Measurements from ENCODE around the gene CFAP70. TPM values are rescaled to one million over a fixed set of nuclear protein-coding genes. Genes with fewer than 3 reads are reported as not detected.

Gene CFAP70
- total RNA-seq, 4 donors from 2014 or later: 0.37 to 2.7 (median 1.6) TPM

GRCh38 chr10:73376679-73377078, 18.0 kb upstream of the CFAP70 start:
- intact Hi-C loops (cut with DNase I; ENCODE audit: low total_unique reads) (no loop called here), in situ Hi-C loops (cut with MboI; ENCODE audit: low pct_ligation_motif_present in 1 of 4, low pct_unique_long_range_greater_than_20kb in 1 of 4, low sequenced_read_pairs in 3 of 4) (no loop called here)
- no peak for DNase-seq
- TF ChIP-seq CTCF (IDR thresholded peaks at IDR 0.05) (no peak), POLR2A (IDR thresholded peaks at IDR 0.05) (no peak), POLR2AphosphoS5 (IDR thresholded peaks at IDR 0.05) (no peak), EP300 (IDR thresholded peaks at IDR 0.05; ENCODE audit: low read depth) (no peak)
- Histone ChIP-seq H3K9me3 (no peaks in the 10 kb centered on the region), H3K36me3 (peaks cover 0 to 63% (median 26%) of the 10 kb centered on the region in 4 donors), H3K4me1 (no peaks in the 10 kb centered on the region), H3K27ac (no peak overlapping the region), H3K27me3 (no peaks in the 10 kb centered on the region), H3K4me3 (no peak overlapping the region)
- WGBS, 2 donors (ENCODE audit: low coverage in 1 of 2): 88 to 91% methylated on average over 3 of the region's 3 CpGs

- TF ChIP-seq CTCF (IDR thresholded peaks at IDR 0.05) (no peak), POLR2AphosphoS5 (IDR thresholded peaks at IDR 0.05) (no peak), POLR2A (IDR thresholded peaks at IDR 0.05) (no peak), EP300 (IDR thresholded peaks at IDR 0.05; ENCODE audit: low read depth) (no peak)
- Histone ChIP-seq H3K27me3 (no peaks in the 10 kb centered on the region), H3K36me3 (peaks cover 0 to 25% (median 9%) of the 10 kb centered on the region in 4 donors), H3K4me1 (no peaks in the 10 kb centered on the region), H3K4me3 (no peak overlapping the region), H3K27ac (no peak overlapping the region), H3K9me3 (no peaks in the 10 kb centered on the region)
- intact Hi-C loops (cut with DNase I; ENCODE audit: low total_unique reads): no loop called here
- DNase-seq: no peak
- 90 to 94% methylated on average over 4 of the region's 4 CpGs for WGBS, 2 donors (ENCODE audit: low coverage in 1 of 2)
- in situ Hi-C loops (cut with MboI; ENCODE audit: low pct_ligation_motif_present in 1 of 4, low pct_unique_long_range_greater_than_20kb in 1 of 4, low sequenced_read_pairs in 3 of 4): no loop called here
Measured at GRCh38 chr10:73368238-73368637, 9.6 kb upstream of the CFAP70 start.

GRCh38 chr10:73366381-73367298, 8.0 kb upstream of the CFAP70 start:
- 89% methylated on average over 6 of the region's 6 CpGs for WGBS, 2 donors (ENCODE audit: low coverage in 1 of 2)
- intact Hi-C loops (cut with DNase I; ENCODE audit: low total_unique reads): no loop called here
- TF ChIP-seq CTCF (IDR thresholded peaks at IDR 0.05) (no peak), POLR2A (IDR thresholded peaks at IDR 0.05) (no peak), EP300 (IDR thresholded peaks at IDR 0.05; ENCODE audit: low read depth) (no peak), POLR2AphosphoS5 (IDR thresholded peaks at IDR 0.05) (no peak)
- H3K27me3 ChIP-seq: no peaks in the 10 kb centered on the region
- no peak for DNase-seq
- no peaks in the 10 kb centered on the region for H3K4me1 ChIP-seq
- in situ Hi-C loops (cut with MboI; ENCODE audit: low pct_ligation_motif_present in 1 of 4, low pct_unique_long_range_greater_than_20kb in 1 of 4, low sequenced_read_pairs in 3 of 4): no loop called here
- H3K36me3 ChIP-seq: peaks cover 0 to 24% (median 6%) of the 10 kb centered on the region in 4 donors
- H3K27ac ChIP-seq: no peak overlapping the region
- no peak overlapping the region for H3K4me3 ChIP-seq
- no peaks in the 10 kb centered on the region for H3K9me3 ChIP-seq

GRCh38 chr10:73364964-73365363, 6.3 kb upstream of the CFAP70 start:
- WGBS, 2 donors (ENCODE audit: low coverage in 1 of 2): 96 to 100% methylated on average over 3 of the region's 3 CpGs
- Histone ChIP-seq H3K9me3 (no peaks in the 10 kb centered on the region), H3K4me3 (no peak overlapping the region), H3K27ac (no peak overlapping the region), H3K4me1 (no peaks in the 10 kb centered on the region), H3K27me3 (no peaks in the 10 kb centered on the region), H3K36me3 (peaks cover 0 to 19% (median 2%) of the 10 kb centered on the region in 4 donors)
- no peak for TF ChIP-seq POLR2AphosphoS5 (IDR thresholded peaks at IDR 0.05)
- TF ChIP-seq EP300 (IDR thresholded peaks at IDR 0.05; ENCODE audit: low read depth): no peak
- no peak for TF ChIP-seq POLR2A (IDR thresholded peaks at IDR 0.05)
- no peak for DNase-seq
- in situ Hi-C loops (cut with MboI; ENCODE audit: low pct_ligation_motif_present in 1 of 4, low pct_unique_long_range_greater_than_20kb in 1 of 4, low sequenced_read_pairs in 3 of 4) (no loop called here), intact Hi-C loops (cut with DNase I; ENCODE audit: low total_unique reads) (no loop called here)

Measured in transverse colon (tissue), 4 donors.